WI38 (cell line): Measurements from ENCODE around the gene MAP3K20.
"Not testable (repeated sequence)": the region's sequence is repeated elsewhere in the genome, so short reads cannot be mapped to it uniquely, and the experiment has no call there.

ENCODE experiments used
- H3K4me3 ChIP-seq: 2 replicates; pipeline ENCODE4 v1.5.1; 2011; ENCODE audit warnings: low read depth, mild to moderate bottlenecking, control low read depth, low read length
- CTCF ChIP-seq: IDR thresholded peaks from 2 replicates; pipeline ENCODE4 v1.5.1; 2012; ENCODE audit warnings: low read depth, mild to moderate bottlenecking, control low read depth, low read length

Gene MAP3K20

GRCh38 chr2:173032032-173032431 is 43.6 kb upstream of the MAP3K20 start:
- TF ChIP-seq CTCF = no peak
- no peak overlapping the region for H3K4me3 ChIP-seq

- TF ChIP-seq CTCF = no peak
- H3K4me3 ChIP-seq = no peak overlapping the region
These were observed 42.6 kb upstream of the MAP3K20 start for GRCh38 chr2:173033084-173033483.

- H3K4me3 ChIP-seq = no peak overlapping the region
- no peak for TF ChIP-seq CTCF
These were observed 41.5 kb upstream of the MAP3K20 start for GRCh38 chr2:173034143-173034542.

- H3K4me3 ChIP-seq = no peak overlapping the region
- no peak for TF ChIP-seq CTCF
These were observed 38.2 kb upstream of the MAP3K20 start for GRCh38 chr2:173037245-173038120.

- H3K4me3 ChIP-seq = not testable (repeated sequence)
These were observed 37.4 kb upstream of the MAP3K20 start for GRCh38 chr2:173038257-173038656.

GRCh38 chr2:173040729-173041128 is 34.9 kb upstream of the MAP3K20 start:
- no peak overlapping the region for H3K4me3 ChIP-seq
- no peak for TF ChIP-seq CTCF

- no peak for TF ChIP-seq CTCF
- H3K4me3 ChIP-seq = no peak overlapping the region
These were observed 32.2 kb upstream of the MAP3K20 start for GRCh38 chr2:173043476-173043875.
